Panc1 (cell line): ENCODE data around the gene VWA3B. TPM values are rescaled to one million over a fixed set of nuclear protein-coding genes. Genes with fewer than 3 reads are reported as not detected.

Source experiments
- ATAC-seq: fragments of 200-7000 bp; cut with Tn5 transposase; 2 replicates; pipeline ENCODE4 v1.9.1; 2020; ENCODE audit warnings: mild to moderate bottlenecking, moderate library complexity
- BruUV-seq: library from RNA; stranded (reverse); fragments of 400-500 nt; replicated peaks from 2 replicates; lab custom pipeline; 2021; lab: Mats Ljungman, UMichigan
- CTCF ChIA-PET: fragments of 300-600 bp; sonication (Branson Sonifier 250); formaldehyde crosslinking; loops from one replicate; lab custom pipeline; 2022; ENCODE audit warnings: antibody characterized with exemption; lab: Charles Lee
- POLR2A ChIA-PET: fragments of 300-600 bp; sonication (Branson Sonifier 250); formaldehyde crosslinking; loops from one replicate; lab custom pipeline; 2022; ENCODE audit warnings: antibody characterized with exemption; lab: Charles Lee
- DNase-seq: peaks from one replicate; pipeline ENCODE4 v3.0.0-alpha.2; 2010; ENCODE audit warnings: low read depth, low spot score
- H3K27ac ChIP-seq: 2 replicates; pipeline ENCODE4 v1.5.1; 2011; ENCODE audit warnings: mild to moderate bottlenecking, low read length, inconsistent platforms
- H3K27me3 ChIP-seq: fragments of 200-500 bp; sonication (Bioruptor generic); 2 replicates; pipeline ENCODE4 v1.6.0; 2014; ENCODE audit warnings: low read length, inconsistent platforms; ENCODE audit not compliant: control insufficient read depth, insufficient read depth
- H3K36me3 ChIP-seq: fragments of 200-500 bp; sonication (Bioruptor generic); 2 replicates; pipeline ENCODE4 v1.5.1; 2014; ENCODE audit warnings: inconsistent platforms, mild to moderate bottlenecking, low read length, moderate library complexity; ENCODE audit not compliant: control insufficient read depth, insufficient read depth
- H3K4me1 ChIP-seq: 2 replicates; pipeline ENCODE4 v1.5.1; 2011; ENCODE audit warnings: inconsistent platforms, mild to moderate bottlenecking, low read length, moderate library complexity; ENCODE audit not compliant: control insufficient read depth, insufficient read depth
- H3K4me3 ChIP-seq, 2 experiments: 2 replicates each; pipeline ENCODE4 v1.5.1; 2011 to 2012; ENCODE audit warnings: low read depth in 2 of 2, low read length in 2 of 2, mild to moderate bottlenecking in 2 of 2, inconsistent platforms in 1 of 2, moderate library complexity in 1 of 2
- H3K9me3 ChIP-seq: fragments of 200-500 bp; sonication (Bioruptor generic); 2 replicates; pipeline ENCODE4 v1.5.1; 2014; ENCODE audit warnings: low read depth, mild to moderate bottlenecking, inconsistent platforms, low read length, moderate library complexity; ENCODE audit not compliant: control insufficient read depth, insufficient read depth
- CTCF ChIP-seq: fragments of 450-650 bp; IDR thresholded peaks from 2 replicates; pipeline ENCODE4 v1.5.1; 2017; ENCODE audit warnings: mild to moderate bottlenecking
- POLR2AphosphoS5 ChIP-seq: IDR thresholded peaks from 2 replicates; pipeline ENCODE4 v1.6.1; 2012; ENCODE audit warnings: mild to moderate bottlenecking, low read depth, low read length, moderate library complexity
- SIN3A ChIP-seq: IDR thresholded peaks from 2 replicates; pipeline ENCODE4 v1.6.1; 2012; ENCODE audit warnings: low read depth, mild to moderate bottlenecking, low read length, moderate library complexity, borderline replicate concordance; ENCODE audit not compliant: insufficient read depth
- TCF7L2 ChIP-seq: IDR thresholded peaks from 2 replicates; pipeline ENCODE4 v1.6.1; 2011; ENCODE audit warnings: mild to moderate bottlenecking, low read depth, low read length, inconsistent platforms
- in situ Hi-C: cut with HindIII; loops from 2 replicates; pipeline ENCODE4 v1.10.0; 2016; ENCODE audit warnings: low sequenced_read_pairs, low pct_unique_long_range_greater_than_20kb
- intact Hi-C: fragments of 100-400 bp; cut with micrococcal nuclease; formaldehyde crosslinking; loops from one replicate; pipeline ENCODE4 v1.10.0; 2022; ENCODE audit not compliant: unreplicated experiment
- total RNA-seq: library from RNA; stranded (reverse); gene quantifications from one replicate; pipeline ENCODE4 v1.2.1, GENCODE V29; 2021; ENCODE audit not compliant: unreplicated experiment
- TF ChIP-seq, protein P1 (sequence below), 2 experiments: IDR thresholded peaks; 2 replicates each; pipeline ENCODE4 v1.6.1; 2011 to 2012; ENCODE audit warnings: low read depth in 2 of 2, control low read depth in 1 of 2, low read length in 1 of 2, mild to moderate bottlenecking in 1 of 2, moderate library complexity in 1 of 2; ENCODE audit not compliant: insufficient read depth in 1 of 2

Gene VWA3B
- total RNA-seq, 1 experiment from 2014 or later = not detected

- in situ Hi-C loops = no loop called here
- 0 out of 2 replicates have a peak, but pooled peaks cover 3% of the 10 kb centered on the region for H3K9me3 ChIP-seq
- no peaks in the 10 kb centered on the region; the same call in 1 of the 2 replicates for H3K27me3 ChIP-seq
- no TSS peak for BruUV-seq
- no peak for DNase-seq
- no peak overlapping the region for H3K27ac ChIP-seq
- H3K4me1 ChIP-seq = no peaks in the 10 kb centered on the region
- no peak for ATAC-seq
- H3K4me3 ChIP-seq = no peak overlapping the region
- POLR2A ChIA-PET = no interaction called here
- H3K36me3 ChIP-seq = no peaks in the 10 kb centered on the region
- no peak for TF ChIP-seq SIN3A
- TF ChIP-seq POLR2AphosphoS5 = no peak
- TF ChIP-seq TCF7L2 = no peak
- TF ChIP-seq CTCF = no peak
- TF ChIP-seq, protein P1, sequence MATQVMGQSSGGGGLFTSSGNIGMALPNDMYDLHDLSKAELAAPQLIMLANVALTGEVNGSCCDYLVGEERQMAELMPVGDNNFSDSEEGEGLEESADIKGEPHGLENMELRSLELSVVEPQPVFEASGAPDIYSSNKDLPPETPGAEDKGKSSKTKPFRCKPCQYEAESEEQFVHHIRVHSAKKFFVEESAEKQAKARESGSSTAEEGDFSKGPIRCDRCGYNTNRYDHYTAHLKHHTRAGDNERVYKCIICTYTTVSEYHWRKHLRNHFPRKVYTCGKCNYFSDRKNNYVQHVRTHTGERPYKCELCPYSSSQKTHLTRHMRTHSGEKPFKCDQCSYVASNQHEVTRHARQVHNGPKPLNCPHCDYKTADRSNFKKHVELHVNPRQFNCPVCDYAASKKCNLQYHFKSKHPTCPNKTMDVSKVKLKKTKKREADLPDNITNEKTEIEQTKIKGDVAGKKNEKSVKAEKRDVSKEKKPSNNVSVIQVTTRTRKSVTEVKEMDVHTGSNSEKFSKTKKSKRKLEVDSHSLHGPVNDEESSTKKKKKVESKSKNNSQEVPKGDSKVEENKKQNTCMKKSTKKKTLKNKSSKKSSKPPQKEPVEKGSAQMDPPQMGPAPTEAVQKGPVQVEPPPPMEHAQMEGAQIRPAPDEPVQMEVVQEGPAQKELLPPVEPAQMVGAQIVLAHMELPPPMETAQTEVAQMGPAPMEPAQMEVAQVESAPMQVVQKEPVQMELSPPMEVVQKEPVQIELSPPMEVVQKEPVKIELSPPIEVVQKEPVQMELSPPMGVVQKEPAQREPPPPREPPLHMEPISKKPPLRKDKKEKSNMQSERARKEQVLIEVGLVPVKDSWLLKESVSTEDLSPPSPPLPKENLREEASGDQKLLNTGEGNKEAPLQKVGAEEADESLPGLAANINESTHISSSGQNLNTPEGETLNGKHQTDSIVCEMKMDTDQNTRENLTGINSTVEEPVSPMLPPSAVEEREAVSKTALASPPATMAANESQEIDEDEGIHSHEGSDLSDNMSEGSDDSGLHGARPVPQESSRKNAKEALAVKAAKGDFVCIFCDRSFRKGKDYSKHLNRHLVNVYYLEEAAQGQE (IDR thresholded peaks at IDR 0.05; ENCODE audit: insufficient read depth in 1 of 2, low read depth in 2 of 2, low read length in 1 of 2) = no peak
- CTCF ChIA-PET = no interaction called here
- intact Hi-C loops = no loop called here
Measured at GRCh38 chr2:98327776-98328175, 240.8 kb downstream of the VWA3B start.

GRCh38 chr2:98329549-98329948 is 242.6 kb downstream of the VWA3B start:
- no TSS peak for BruUV-seq
- H3K27ac ChIP-seq = no peak overlapping the region
- no peak overlapping the region for H3K4me3 ChIP-seq
- in situ Hi-C loops (no loop called here), intact Hi-C loops (no loop called here)
- DNase-seq (no peak), ATAC-seq (no peak)
- ChIA-PET POLR2A (interaction anchor here (0.5 to 0.6 kb wide), 2 partner anchors 15 to 241 kb away, joined by 4 to 8 read pairs; no protein-coding TSS in a partner anchor), CTCF (no interaction called here)
- no peaks in the 10 kb centered on the region; the same call in 1 of the 2 replicates for H3K27me3 ChIP-seq
- no peaks in the 10 kb centered on the region for H3K4me1 ChIP-seq
- no peak for TF ChIP-seq POLR2AphosphoS5
- H3K36me3 ChIP-seq = no peaks in the 10 kb centered on the region
- no peaks in the 10 kb centered on the region for H3K9me3 ChIP-seq

- H3K4me3 ChIP-seq = no peak overlapping the region
- TF ChIP-seq SIN3A = no peak
- TF ChIP-seq, protein P1 (IDR thresholded peaks at IDR 0.05; ENCODE audit: insufficient read depth in 1 of 2, low read depth in 2 of 2, low read length in 1 of 2) = no peak
- no peak for TF ChIP-seq POLR2AphosphoS5
- no peak for TF ChIP-seq CTCF
- no peak for TF ChIP-seq TCF7L2
- ChIA-PET CTCF (interaction anchor here (0.6 kb wide), 1 partner anchor 9 kb away, joined by 6 read pairs; no protein-coding TSS in a partner anchor), POLR2A (interaction anchor here (0.6 kb wide), 1 partner anchor 702 kb away, joined by 3 read pairs; no protein-coding TSS in a partner anchor)
- no peaks in the 10 kb centered on the region for H3K9me3 ChIP-seq
- BruUV-seq = no TSS peak
- no peaks in the 10 kb centered on the region for H3K27me3 ChIP-seq
- no peaks in the 10 kb centered on the region for H3K36me3 ChIP-seq
- no peaks in the 10 kb centered on the region for H3K4me1 ChIP-seq
- in situ Hi-C loops (no loop called here), intact Hi-C loops (no loop called here)
- ATAC-seq (no peak), DNase-seq (no peak)
- no peak overlapping the region for H3K27ac ChIP-seq
Measured at GRCh38 chr2:98332989-98333388, 246.0 kb downstream of the VWA3B start.
